HG03159 (cell line): ENCODE data around the gene HERC5.
"Not testable (repeated sequence)": the region's sequence is repeated elsewhere in the genome, so short reads cannot be mapped to it uniquely, and the experiment has no call there.

Experiments used
- ATAC-seq: cut with Tn5 transposase; IDR thresholded peaks from one replicate; pipeline ENCODE4 v1.9.1; 2021; ENCODE audit warnings: mild to moderate bottlenecking, moderate library complexity; ENCODE audit not compliant: unreplicated experiment

HERC5 gene

GRCh38 chr4:88456670-88457306, at the start of gene HERC5:
Gene HERC5, plus strand, starts transcription at chr4:88457119. Its CDS starts 151 bp downstream, at chr4:88457270.
- ATAC-seq, result peak; percentile 91

- ATAC-seq, result no peak
Measured at GRCh38 chr4:88409206-88409605, 47.7 kb upstream of the HERC5 start.

GRCh38 chr4:88409789-88410188, 47.1 kb upstream of the HERC5 start:
- no peak for ATAC-seq

- ATAC-seq, result no peak
Measured at GRCh38 chr4:88411491-88412096, 45.3 kb upstream of the HERC5 start.

GRCh38 chr4:88413801-88414200, 43.1 kb upstream of the HERC5 start:
- no peak for ATAC-seq

GRCh38 chr4:88414755-88415154, 42.2 kb upstream of the HERC5 start:
- no peak for ATAC-seq

GRCh38 chr4:88415982-88416381, 40.9 kb upstream of the HERC5 start:
- no peak for ATAC-seq

GRCh38 chr4:88418411-88418810, 38.5 kb upstream of the HERC5 start:
- no peak for ATAC-seq

GRCh38 chr4:88419874-88420273, 37.0 kb upstream of the HERC5 start:
- no peak for ATAC-seq

GRCh38 chr4:88420844-88421243, 36.1 kb upstream of the HERC5 start:
- ATAC-seq, result no peak

GRCh38 chr4:88422403-88422802, 34.5 kb upstream of the HERC5 start:
- ATAC-seq, result no peak

GRCh38 chr4:88429401-88429800, 27.5 kb upstream of the HERC5 start:
- no peak for ATAC-seq

GRCh38 chr4:88435987-88436693, 20.8 kb upstream of the HERC5 start:
- ATAC-seq, result no peak

- not testable (repeated sequence) for ATAC-seq
Measured at GRCh38 chr4:88437873-88438272, 19.0 kb upstream of the HERC5 start.

- ATAC-seq, result no peak
Measured at GRCh38 chr4:88439161-88439760, 17.7 kb upstream of the HERC5 start.

- ATAC-seq, result no peak
Measured at GRCh38 chr4:88440146-88440545, 16.8 kb upstream of the HERC5 start.

GRCh38 chr4:88441696-88442095, 15.2 kb upstream of the HERC5 start:
- ATAC-seq, result no peak

GRCh38 chr4:88442689-88443191, 14.2 kb upstream of the HERC5 start:
- no peak for ATAC-seq

GRCh38 chr4:88443486-88443885, 13.4 kb upstream of the HERC5 start:
- no peak for ATAC-seq

GRCh38 chr4:88445252-88445651, 11.7 kb upstream of the HERC5 start:
- no peak for ATAC-seq

- no peak for ATAC-seq
Measured at GRCh38 chr4:88446124-88446523, 10.8 kb upstream of the HERC5 start.
